HepG2 (cell line): ENCODE measurements around the gene OGFR. TPM values are rescaled to one million over a fixed set of nuclear protein-coding genes. Genes with fewer than 3 reads are reported as not detected.

Experiments
- ARID2 ChIP-seq: sonication (generic); formaldehyde crosslinking; IDR thresholded peaks from 2 replicates; pipeline ENCODE4 v1.8.1; 2022; ENCODE audit warnings: mild to moderate bottlenecking, missing genetic modification reagents, borderline replicate concordance
- ATF6 ChIP-seq: sonication (generic); formaldehyde crosslinking; conservative IDR thresholded peaks from 2 replicates; pipeline ENCODE4 v1.4.0; 2020; ENCODE audit warnings: missing genetic modification reagents
- CEBPB ChIP-seq: IDR thresholded peaks from 2 replicates; pipeline ENCODE4 v1.6.1; 2011; ENCODE audit warnings: low read depth, low read length, improper control_type of control experiment, borderline replicate concordance
- CREB3 ChIP-seq: sonication (generic); formaldehyde crosslinking; IDR thresholded peaks from 2 replicates; pipeline ENCODE4 v1.5.0; 2020; ENCODE audit warnings: missing genetic modification reagents
- DRAP1 ChIP-seq: IDR thresholded peaks from 2 replicates; pipeline ENCODE4 v1.6.1; 2016; ENCODE audit warnings: missing genetic modification reagents, missing compliant biosample characterization
- GRHL1 ChIP-seq: sonication (generic); formaldehyde crosslinking; conservative IDR thresholded peaks from 2 replicates; pipeline ENCODE4 v1.8.0; 2022; ENCODE audit warnings: missing genetic modification reagents
- HCFC1 ChIP-seq: fragments of 150-350 bp; IDR thresholded peaks from 2 replicates; pipeline ENCODE4 v1.6.1; 2014; ENCODE audit warnings: low read depth, low read length
- HMG20B ChIP-seq: conservative IDR thresholded peaks from 2 replicates; pipeline ENCODE4 v1.6.1; 2016; ENCODE audit warnings: missing genetic modification reagents, missing compliant biosample characterization
- HNRNPH1 ChIP-seq: fragments of 200-400 bp; formaldehyde crosslinking; optimal IDR thresholded peaks from 2 replicates; pipeline ENCODE3; 2017; ENCODE audit warnings: mild to moderate bottlenecking, low read depth, low read length
- KLF9 ChIP-seq: IDR thresholded peaks from 2 replicates; pipeline ENCODE4 v1.6.1; 2016; ENCODE audit warnings: low read depth
- MAZ ChIP-seq, 2 experiments: sonication (generic) in 1 of 2; formaldehyde crosslinking in 1 of 2; IDR thresholded peaks; 2 replicates each; pipeline versions ENCODE4 v1.5.0 to v1.6.1; 2012 to 2020; ENCODE audit warnings: low read depth in 2 of 2, mild to moderate bottlenecking in 2 of 2, borderline replicate concordance in 1 of 2, improper control_type of control experiment in 1 of 2, low read length in 1 of 2, missing genetic modification reagents in 1 of 2, moderate library complexity in 1 of 2
- MTF1 ChIP-seq: sonication (generic); formaldehyde crosslinking; IDR thresholded peaks from 2 replicates; pipeline ENCODE4 v1.5.0; 2020; ENCODE audit warnings: missing genetic modification reagents
- NFE2L2 ChIP-seq: fragments of 150-350 bp; IDR thresholded peaks from 2 replicates; pipeline ENCODE4 v1.6.1; 2014; ENCODE audit warnings: low read length
- NR2F6 ChIP-seq, 2 experiments: IDR thresholded peaks; 2 replicates each; pipeline ENCODE4 v1.6.1; 2016; ENCODE audit warnings: antibody characterized with exemption in 1 of 2, mild to moderate bottlenecking in 1 of 2
- RBFOX2 ChIP-seq: fragments of 200-400 bp; formaldehyde crosslinking; IDR thresholded peaks from 2 replicates; pipeline ENCODE4 v1.6.1; 2017; ENCODE audit warnings: low read depth, mild to moderate bottlenecking, low read length
- SIX1 ChIP-seq: sonication (generic); formaldehyde crosslinking; IDR thresholded peaks from 2 replicates; pipeline ENCODE4 v1.4.0; 2020; ENCODE audit warnings: missing genetic modification reagents, borderline replicate concordance
- ZBTB39 ChIP-seq: sonication (generic); formaldehyde crosslinking; IDR thresholded peaks from 2 replicates; pipeline ENCODE4 v1.5.0; 2020; ENCODE audit warnings: missing genetic modification reagents
- ZFX ChIP-seq: sonication (generic); formaldehyde crosslinking; IDR thresholded peaks from 2 replicates; pipeline ENCODE4 v1.4.0; 2020; ENCODE audit warnings: mild to moderate bottlenecking, low read depth, missing genetic modification reagents, moderate library complexity
- ZNF138 ChIP-seq: sonication (generic); formaldehyde crosslinking; IDR thresholded peaks from 2 replicates; pipeline ENCODE4 v1.5.0; 2020; ENCODE audit warnings: mild to moderate bottlenecking, low read depth, missing genetic modification reagents
- ZNF30 ChIP-seq: sonication (generic); formaldehyde crosslinking; IDR thresholded peaks from 2 replicates; pipeline ENCODE4 v1.5.0; 2020; ENCODE audit warnings: mild to moderate bottlenecking, missing genetic modification reagents
- ZNF616 ChIP-seq: sonication (generic); formaldehyde crosslinking; IDR thresholded peaks from 2 replicates; pipeline ENCODE4 v1.5.0; 2020; ENCODE audit warnings: low read depth, mild to moderate bottlenecking, missing genetic modification reagents
- ZSCAN31 ChIP-seq: sonication (generic); formaldehyde crosslinking; IDR thresholded peaks from 2 replicates; pipeline ENCODE4 v1.5.0; 2020; ENCODE audit warnings: low read depth, mild to moderate bottlenecking, missing genetic modification reagents
- polyA plus RNA-seq, 8 experiments: library from polyadenylated mRNA; depleted of rRNA in 3 of 8; stranded (reverse) in 7 of 8; unstranded in 1 of 8; fragments of >200 nt; fragmentation: Illumina TruSeq in 4 of 8; extraction: Trizol in 4 of 8; gene quantifications; 2 replicates each; pipeline versions ENCODE4 v1.2.1 to v1.2.3, GENCODE V29; 2011 to 2016; ENCODE audit warnings: low read depth in 4 of 8, missing spikeins in 1 of 8, mixed read lengths in 1 of 8; ENCODE audit not compliant: insufficient read depth in 1 of 8
- total RNA-seq, 5 experiments: library from RNA; depleted of rRNA; stranded (reverse); fragments of >200 nt; fragmentation: Illumina TruSeq; extraction: Trizol; gene quantifications; 2 replicates each; pipeline ENCODE4 v1.2.3, GENCODE V29; 2016; ENCODE audit warnings: low read depth in 1 of 5

OGFR gene
- total and polyA plus RNA-seq, 2 of the 13 experiments (the other 11 are each of a cell fraction or from before 2014, with no cell fraction given): 47.7 to 81.8 TPM

GRCh38 chr20:62794007-62794724, 10.5 kb upstream of the OGFR start (continued):
- TF ChIP-seq ZBTB39 (CRISPR knock-in tag): peak; percentile 90
- TF ChIP-seq ZFX: peak; percentile 91
- TF ChIP-seq ZNF616 (CRISPR knock-in tag): no peak
- TF ChIP-seq NFE2L2: no peak
- TF ChIP-seq ARID2 (CRISPR knock-in tag): no peak; the same call in 1 of the 2 replicates
- no peak for TF ChIP-seq HNRNPH1
- no peak for TF ChIP-seq MTF1 (CRISPR knock-in tag)
- no peak; the same call in 1 of the 2 replicates for TF ChIP-seq KLF9 (CRISPR knock-in tag)
- TF ChIP-seq SIX1 (CRISPR knock-in tag): no peak
- TF ChIP-seq HMG20B (CRISPR knock-in tag): no peak
- TF ChIP-seq CREB3: peak; percentile 26
- TF ChIP-seq DRAP1 (CRISPR knock-in tag): peak; percentile 73; the same call in 1 of the 2 replicates
- 0 out of 2 replicates have a peak, but pooled peaks have one; percentile 48 for TF ChIP-seq ZSCAN31 (CRISPR knock-in tag)
- TF ChIP-seq NR2F6 (IDR thresholded peaks at IDR 0.05): no peak; the same call in 1 of the 2 replicates
- TF ChIP-seq NR2F6 (CRISPR knock-in tag; IDR thresholded peaks at IDR 0.05): peak; percentile 65
- TF ChIP-seq CEBPB: no peak
- TF ChIP-seq MAZ (IDR thresholded peaks at IDR 0.05; ENCODE audit: borderline replicate concordance, low read depth, low read length): peak; percentile 30; the same call in 1 of the 2 replicates
- TF ChIP-seq MAZ (CRISPR knock-in tag; IDR thresholded peaks at IDR 0.05; ENCODE audit: low read depth): peak; percentile 79
- no peak for TF ChIP-seq GRHL1 (CRISPR knock-in tag)
- peak; percentile 91 for TF ChIP-seq RBFOX2
- peak; percentile 2; the same call in 1 of the 2 replicates for TF ChIP-seq HCFC1
- TF ChIP-seq ATF6 (CRISPR knock-in tag): no peak
- no peak for TF ChIP-seq ZNF30
- TF ChIP-seq ZNF138 (CRISPR knock-in tag): no peak; the same call in 1 of the 2 replicates
